Measurements from ENCODE around the gene KRTAP3-2. TPM values are rescaled to one million over a fixed set of nuclear protein-coding genes. Genes with fewer than 3 reads are reported as not detected.
"Not testable (repeated sequence)": the region's sequence is repeated elsewhere in the genome, so short reads cannot be mapped to it uniquely, and the experiment has no call there.

KRTAP3-2 gene
- total RNA-seq: not detected
- long read RNA-seq: 0 reads

DNA sequence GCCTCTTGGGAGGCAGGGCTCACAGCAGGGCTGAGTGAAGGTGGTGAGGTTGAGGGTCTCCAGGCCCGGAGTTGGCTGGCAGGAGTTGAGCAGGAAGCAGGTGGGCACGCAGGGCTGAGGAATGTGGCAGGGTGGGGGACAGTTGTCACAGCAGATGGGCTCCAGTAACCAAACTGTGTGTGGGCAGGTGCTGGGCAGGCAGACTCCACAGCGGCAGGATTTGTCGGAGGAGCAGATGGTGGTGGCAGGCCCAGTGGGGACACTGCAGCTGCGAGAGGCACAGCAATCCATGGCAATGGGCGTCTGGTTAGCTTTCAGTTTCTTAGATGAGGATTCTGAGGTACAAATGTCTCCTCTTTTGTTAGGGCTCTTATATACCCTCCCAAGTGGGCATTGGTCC is at the start of gene KRTAP3-2:
TSS of gene KRTAP3-2 (minus strand) at position 344 of the 400 bp plus-strand sequence. CDS start at position 291, 53 bp downstream.
- intact Hi-C loops (cut with DNase I): not testable (repeated sequence)

DNA sequence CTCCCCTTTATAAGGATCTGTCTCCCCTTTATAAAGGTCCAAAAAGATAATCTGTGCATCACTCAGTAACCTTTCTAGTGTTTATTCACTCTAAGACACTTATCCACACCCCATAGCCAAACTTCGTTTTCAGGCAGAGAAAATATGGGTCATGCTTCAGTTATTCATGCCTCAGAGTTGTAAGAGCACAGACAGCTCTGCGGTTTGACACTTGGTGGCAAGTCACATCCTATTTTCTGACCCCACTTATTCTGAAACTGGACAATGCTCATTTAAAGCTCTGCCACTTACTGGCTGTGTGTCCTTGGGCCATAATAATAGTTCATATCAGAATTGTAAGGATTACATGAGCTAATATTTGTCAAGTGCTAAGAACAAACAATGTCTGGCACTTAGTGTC is 49.4 kb upstream of the KRTAP3-2 start:
- intact Hi-C loops (cut with DNase I): no loop called here
- no peak for DNase-seq (ENCODE audit: low spot score)

More for the DNA sequence above, at the start of gene KRTAP3-2:
- DNase-seq (ENCODE audit: low spot score): not testable (repeated sequence)

DNA sequence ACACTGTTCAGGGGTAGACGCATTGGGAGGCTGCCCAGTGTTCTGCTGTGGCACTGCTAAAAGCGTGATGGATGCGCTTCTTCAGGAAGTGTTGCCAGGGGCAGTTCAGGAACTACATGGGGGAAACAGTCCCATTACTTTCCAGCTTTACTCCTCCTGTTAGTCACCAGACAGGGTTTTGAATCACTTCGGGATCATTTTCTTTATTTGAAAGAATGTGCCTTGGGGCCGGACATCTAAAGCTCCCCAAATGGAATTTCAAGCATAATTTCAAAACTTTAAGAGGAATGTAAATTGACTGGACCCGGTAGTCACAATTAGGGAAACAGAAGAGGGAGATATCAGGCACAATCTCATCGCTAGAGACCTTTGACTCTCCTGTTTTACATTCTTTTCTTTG is 48.7 kb upstream of the KRTAP3-2 start:
- DNase-seq (ENCODE audit: low spot score): no peak
- intact Hi-C loops (cut with DNase I): no loop called here

DNA sequence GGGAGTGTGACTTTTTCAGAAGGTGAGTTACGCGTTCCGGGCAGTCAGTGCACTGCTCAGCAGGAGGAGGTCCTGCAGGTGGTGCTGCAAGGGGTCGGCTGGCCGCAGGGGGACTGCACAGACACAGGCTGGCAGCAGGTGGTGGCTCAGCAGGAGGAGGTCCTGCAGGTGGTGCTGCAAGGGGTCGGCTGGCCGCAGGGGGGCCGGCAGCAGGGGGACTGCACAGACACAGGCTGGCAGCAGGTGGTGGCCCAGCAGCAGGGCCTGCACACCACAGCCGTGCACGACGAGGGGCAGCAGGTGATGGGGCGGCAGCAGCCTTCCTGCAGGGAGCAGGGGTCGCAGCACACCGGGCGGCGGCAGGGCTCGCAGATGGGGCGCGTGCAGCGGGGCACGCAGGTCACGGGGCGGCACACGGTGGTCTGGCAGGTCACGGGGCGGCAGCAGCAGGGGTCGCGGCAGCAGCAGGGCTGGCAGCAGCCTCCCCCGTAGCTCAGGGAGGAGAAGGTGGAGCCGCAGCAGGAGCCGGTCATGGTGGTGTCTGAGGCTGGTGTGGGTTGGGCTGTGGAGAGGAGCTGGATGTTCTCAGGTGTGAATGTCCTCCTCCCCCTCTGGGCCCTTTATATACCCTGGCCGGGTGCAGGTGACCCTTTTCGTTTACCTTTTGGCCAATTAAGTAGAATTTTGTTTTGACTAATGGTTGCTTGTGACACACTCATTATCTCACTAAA is 47.2 kb upstream of the KRTAP3-2 start, which contains the start of gene KRTAP2-1:
TSS of gene KRTAP2-1 (minus strand) at position 582 of the 731 bp plus-strand sequence. CDS start at position 533, 49 bp downstream.
- DNase-seq (ENCODE audit: low spot score); intact Hi-C loops (cut with DNase I): not testable (repeated sequence)

DNA sequence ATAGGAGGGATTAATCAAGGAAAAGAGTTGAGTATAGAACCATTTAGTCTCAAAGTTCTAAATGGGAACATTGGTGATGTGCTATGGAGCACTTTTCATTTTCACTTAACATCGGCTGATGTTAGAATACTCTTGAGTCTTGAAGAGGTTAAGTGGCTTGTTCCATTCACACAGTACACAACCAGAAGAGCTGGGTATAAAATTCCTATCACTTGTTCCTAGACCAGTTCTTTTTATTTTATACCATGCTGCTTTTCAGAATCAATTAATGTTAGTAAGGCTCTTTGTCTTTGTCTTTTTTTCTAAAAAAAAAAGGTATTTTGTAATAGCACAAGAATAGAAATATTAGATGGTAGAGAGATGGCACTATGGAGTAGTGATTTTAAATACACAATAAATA is 43.2 kb upstream of the KRTAP3-2 start:
- DNase-seq (ENCODE audit: low spot score): no peak
- intact Hi-C loops (cut with DNase I): no loop called here

DNA sequence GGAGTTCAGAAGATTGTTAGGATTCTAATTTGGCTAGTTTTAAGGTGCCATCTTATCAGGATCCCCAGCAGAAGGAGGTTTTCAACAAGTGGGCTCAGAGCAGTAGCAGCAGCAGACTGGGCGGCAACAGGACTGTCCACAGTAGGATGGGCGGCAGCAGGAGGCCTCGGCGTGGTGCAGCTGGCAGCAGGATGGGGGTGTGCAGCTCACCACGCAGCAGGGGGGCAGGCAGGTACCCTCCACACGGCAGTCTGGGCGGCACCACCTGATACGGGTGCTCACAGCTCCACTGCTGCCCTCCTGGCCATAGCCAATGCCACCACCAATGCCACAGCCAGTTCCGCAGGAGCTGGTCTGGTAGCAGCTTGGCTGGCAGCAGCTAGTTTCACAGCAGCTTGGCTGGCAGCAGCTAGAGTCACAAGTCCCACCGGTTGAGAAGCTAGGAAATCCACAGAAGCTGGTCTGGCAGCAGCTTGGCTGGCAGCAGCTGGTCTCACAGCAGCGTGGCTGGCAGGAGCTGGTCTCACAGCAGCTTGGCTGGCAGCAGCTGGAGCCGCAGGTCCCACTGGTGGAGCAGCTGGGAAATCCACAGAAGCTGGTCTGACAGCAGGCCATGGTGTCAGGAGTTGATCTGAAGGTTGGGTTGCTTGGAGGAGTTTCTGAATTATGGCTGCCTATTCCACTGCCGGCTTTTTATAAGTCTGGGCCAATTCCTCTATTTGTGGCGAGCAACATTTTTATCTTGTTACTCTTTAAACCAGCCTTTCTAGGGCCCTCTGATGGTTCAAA is 41.3 kb upstream of the KRTAP3-2 start, which contains the start of gene KRTAP1-1:
TSS of gene KRTAP1-1 (minus strand) at position 668 of the 789 bp plus-strand sequence. CDS start at position 615, 53 bp downstream.
- intact Hi-C loops (cut with DNase I); DNase-seq (ENCODE audit: low spot score): not testable (repeated sequence)

DNA sequence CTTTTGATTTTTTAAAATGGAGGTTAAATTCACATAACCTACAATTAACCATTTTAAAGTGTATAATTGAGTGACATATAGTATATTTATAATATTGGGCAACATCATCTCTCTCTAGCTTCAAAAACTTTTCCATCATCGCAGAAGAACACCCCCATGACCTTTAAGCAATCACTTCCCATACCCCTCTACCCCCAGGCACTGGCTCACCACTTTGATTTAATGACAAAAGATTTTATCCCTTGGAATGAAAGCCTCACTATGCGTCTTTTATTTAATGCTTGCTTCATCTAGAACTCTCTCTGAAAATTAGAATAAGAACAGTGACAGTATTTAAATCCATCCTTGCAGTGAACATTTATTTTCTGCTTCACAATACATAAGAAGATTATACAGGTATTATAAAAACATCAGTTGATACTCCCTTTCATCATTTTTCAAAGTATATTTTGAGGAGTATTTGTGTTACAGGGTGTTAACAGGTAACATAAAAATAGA is 38.2 kb upstream of the KRTAP3-2 start:
- DNase-seq (ENCODE audit: low spot score): no peak
- intact Hi-C loops (cut with DNase I): no loop called here

DNA sequence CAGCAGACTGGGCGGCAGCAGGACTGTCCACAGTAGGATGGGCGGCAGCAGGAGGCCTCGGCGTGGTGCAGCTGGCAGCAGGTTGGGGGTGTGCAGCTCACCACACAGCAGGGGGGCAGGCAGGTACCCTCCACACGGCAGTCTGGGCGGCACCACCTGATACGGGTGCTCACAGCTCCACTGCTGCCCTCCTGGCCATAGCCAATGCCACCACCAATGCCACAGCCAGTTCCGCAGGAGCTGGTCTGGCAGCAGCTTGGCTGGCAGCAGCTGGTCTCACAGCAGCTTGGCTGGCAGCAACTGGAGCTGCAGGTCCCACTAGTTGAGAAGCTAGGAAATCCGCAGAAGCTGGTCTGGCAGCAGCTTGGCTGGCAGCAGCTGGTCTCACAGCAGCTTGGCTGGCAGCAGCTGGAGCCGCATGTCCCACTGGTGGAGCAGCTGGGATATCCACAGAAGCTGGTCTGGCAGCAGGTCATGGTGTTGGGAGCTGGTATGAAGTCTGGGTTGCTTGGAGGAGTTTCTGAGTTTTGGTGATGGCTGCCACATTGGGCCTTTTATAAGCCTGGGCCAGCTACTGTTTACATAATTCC is 34.7 kb upstream of the KRTAP3-2 start, which contains the start of gene KRTAP1-3:
TSS of gene KRTAP1-3 (minus strand) at position 529 of the 590 bp plus-strand sequence. CDS start at position 476, 53 bp downstream.
- intact Hi-C loops (cut with DNase I); DNase-seq (ENCODE audit: low spot score): not testable (repeated sequence)

DNA sequence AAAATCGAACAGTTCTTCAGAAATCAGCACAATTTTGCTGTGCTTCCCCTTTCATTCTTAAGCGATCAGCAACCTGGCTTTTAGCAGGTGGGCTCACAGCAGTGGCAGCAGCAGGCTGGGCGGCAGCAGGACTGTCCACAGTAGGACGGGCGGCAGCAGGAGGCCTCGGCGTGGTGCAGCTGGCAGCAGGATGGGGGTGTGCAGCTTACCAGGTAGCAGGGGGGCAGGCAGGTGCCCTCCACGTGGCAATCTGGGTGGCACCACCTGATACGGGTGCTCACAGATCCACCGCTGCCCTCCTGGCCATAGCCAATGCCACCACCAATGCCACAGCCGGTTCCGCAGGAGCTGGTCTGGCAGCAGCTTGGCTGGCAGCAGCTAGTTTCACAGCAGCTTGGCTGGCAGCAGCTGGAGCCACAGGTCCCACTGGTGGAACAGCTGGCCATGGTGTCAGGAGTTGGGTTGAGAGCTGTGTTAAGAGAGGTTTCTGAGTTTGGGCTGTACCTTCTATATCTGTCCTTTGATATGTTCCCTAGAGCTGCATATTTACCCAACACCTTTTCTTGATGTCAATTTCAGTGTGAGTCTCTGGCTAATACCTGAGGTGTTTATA is 30.0 kb upstream of the KRTAP3-2 start, which contains the start of gene KRTAP1-4:
TSS of gene KRTAP1-4 (minus strand) at position 563 of the 613 bp plus-strand sequence. CDS start at position 446, 117 bp downstream.
- intact Hi-C loops (cut with DNase I): no loop called here
- no peak for DNase-seq (ENCODE audit: low spot score)

DNA sequence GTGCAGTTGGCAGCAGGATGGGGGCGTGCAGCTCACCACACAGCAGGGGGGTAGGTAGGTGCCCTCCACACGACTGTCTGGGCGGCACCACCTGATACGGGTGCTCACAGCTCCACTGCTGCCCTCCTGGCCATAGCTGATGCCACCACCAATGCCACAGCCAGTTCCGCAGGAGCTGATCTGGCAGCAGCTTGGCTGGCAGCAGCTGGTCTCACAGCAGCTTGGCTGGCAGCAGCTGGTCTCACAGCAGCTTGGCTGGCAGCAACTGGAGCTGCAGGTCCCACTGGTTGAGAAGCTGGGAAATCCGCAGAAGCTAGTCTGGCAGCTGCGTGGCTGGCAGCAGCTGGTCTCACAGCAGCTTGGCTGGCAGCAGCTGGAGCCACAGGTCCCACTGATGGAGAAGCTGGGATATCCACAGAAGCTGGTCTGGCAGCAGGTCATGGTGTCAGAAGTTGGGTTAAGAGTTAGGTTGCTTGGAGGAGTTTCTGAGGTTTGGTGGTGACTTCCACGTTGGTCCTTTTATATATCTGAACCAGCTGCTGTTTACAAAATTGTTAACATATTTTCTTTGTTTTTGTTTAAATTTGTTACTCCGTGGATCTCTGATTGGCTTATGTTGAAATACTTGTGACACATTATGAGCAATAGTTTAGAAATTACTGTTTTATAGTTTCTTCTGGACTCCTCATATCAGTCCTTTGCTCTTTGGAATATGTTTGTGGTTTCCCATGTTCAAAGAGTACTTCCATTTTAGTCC is 27.2 kb upstream of the KRTAP3-2 start, which contains the start of gene KRTAP1-5:
TSS of gene KRTAP1-5 (minus strand) at position 494 of the 757 bp plus-strand sequence. CDS start at position 441, 53 bp downstream.
- intact Hi-C loops (cut with DNase I): no loop called here
- no peak for DNase-seq (ENCODE audit: low spot score)

DNA sequence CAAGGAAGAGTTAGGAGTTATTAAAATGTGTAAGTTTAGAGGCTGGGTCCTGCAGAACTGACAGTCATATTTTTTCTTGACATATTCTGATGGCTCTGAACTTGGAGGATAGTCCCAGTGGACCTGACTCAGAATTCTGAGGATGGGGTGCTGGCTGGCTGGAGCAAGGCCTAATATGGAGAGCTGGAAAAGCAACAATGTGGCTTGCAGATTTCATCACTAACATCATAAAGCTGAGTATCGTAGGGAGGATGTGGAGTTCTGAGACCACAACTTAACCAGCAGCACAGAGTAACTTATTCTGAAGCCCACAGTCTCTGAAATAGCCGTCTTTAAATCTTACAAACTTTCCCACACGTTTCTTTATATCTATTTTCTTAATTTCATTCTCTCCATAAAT is 25.0 kb upstream of the KRTAP3-2 start:
- intact Hi-C loops (cut with DNase I): no loop called here
- no peak for DNase-seq (ENCODE audit: low spot score)

DNA sequence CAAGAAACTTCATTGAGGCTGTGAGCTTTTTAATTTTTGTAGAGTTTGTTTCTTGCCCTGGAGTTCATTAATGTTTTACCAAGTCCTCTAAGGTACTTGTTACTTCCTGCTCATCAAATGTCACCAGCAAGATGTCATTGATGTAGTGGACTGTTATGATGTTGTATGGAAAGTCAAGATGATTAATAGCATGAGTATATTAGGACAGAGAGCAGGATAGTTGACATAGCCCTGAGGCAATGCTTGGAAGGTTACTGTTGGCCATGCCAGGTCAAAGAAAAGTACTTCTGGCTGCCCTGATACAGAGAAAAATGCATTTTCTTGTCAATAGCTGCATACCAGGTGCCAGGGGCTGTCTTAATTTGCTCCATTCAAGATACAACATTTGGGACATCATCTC is 20.6 kb upstream of the KRTAP3-2 start:
- intact Hi-C loops (cut with DNase I): no loop called here
- no peak for DNase-seq (ENCODE audit: low spot score)

DNA sequence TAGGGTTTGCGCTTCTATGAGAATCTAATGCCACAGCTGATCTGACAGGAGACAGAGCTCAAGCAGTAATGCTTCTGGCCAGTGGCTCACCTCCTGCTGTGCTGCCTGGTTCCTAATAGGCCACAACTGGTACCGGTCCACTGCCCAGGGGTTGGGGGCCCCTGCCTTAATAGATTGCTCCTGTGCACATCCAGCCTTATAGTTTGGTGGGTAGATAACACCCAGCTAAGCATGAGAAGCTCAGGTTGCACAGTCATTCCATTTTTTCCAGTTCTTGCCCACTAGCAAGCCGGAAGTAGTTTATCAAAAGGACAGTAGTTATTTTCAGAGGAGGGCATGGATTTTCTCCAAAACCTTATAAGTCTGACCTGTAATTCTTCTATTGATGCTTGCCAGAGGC is 19.7 kb upstream of the KRTAP3-2 start:
- DNase-seq (ENCODE audit: low spot score): no peak
- intact Hi-C loops (cut with DNase I): no loop called here

DNA sequence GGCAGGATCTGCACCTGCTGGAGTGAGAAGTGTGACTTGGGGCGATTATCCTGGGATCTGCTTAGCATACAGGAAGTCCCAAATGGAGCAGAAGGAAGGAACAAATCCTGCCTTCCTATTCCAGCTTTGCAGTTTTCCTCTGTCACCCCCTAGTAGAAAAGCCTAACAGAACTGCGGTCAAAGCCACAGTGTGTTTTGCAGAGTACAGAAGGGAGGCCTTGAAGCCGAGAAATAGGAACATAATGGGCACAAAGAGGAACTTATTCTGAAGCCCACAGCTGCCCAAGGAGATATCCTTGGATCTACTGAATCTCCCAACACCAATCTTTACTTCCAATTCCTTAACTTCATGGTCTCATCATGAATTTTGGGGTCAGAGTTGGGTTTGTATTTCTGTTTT is 18.8 kb upstream of the KRTAP3-2 start:
- intact Hi-C loops (cut with DNase I): no loop called here
- no peak for DNase-seq (ENCODE audit: low spot score)

DNA sequence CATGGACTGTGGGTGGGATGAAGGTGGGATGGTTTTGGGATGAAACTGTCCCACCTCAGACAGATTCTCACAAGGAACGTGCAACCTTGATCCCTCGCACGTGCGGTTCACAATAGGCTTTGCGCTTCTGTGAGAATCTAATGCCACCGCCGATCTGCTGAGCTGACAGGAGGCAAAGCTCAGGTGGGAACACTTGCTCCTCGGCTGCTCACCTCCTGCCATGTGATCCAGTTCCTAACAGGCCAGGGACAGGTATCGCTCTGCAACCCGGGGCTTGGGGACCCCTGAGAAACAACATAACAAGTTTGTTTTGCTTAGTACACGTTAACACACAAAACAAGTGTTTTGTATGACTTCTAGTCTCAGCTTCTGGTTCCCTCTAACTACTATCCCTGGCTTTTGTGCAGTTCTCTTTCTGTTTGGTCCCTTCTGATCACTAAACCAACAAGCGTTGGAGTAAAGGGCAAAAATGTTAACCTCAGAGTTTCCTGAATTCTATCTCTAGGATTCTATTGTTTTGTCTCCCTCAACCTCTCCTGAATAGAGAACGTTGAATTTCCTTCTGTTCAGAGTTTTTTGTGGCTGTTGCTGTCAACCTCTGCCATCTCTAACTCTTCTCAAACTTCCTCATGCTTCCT is 17.0 kb upstream of the KRTAP3-2 start:
- no peak for DNase-seq (ENCODE audit: low spot score)
- intact Hi-C loops (cut with DNase I): no loop called here

DNA sequence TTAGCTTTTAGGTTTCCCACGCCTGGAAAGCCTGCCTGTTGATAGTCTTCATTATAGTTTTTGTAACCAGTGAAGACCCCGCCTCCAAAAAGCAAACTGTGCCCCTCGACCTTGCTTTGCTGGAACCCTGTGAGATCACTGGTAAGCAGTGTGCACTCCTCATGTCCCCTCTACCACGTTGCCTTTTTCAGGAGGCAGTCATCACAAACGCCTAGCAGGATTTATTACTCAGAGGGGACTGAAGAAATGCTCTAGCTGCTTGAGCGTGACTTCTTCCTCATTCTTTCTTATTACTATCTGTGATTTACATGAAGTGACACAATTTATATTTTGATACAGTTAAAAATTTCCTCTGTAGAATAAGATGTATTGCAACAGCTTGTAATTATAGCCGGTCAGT is 15.7 kb upstream of the KRTAP3-2 start:
- intact Hi-C loops (cut with DNase I): no loop called here
- no peak for DNase-seq (ENCODE audit: low spot score)

DNA sequence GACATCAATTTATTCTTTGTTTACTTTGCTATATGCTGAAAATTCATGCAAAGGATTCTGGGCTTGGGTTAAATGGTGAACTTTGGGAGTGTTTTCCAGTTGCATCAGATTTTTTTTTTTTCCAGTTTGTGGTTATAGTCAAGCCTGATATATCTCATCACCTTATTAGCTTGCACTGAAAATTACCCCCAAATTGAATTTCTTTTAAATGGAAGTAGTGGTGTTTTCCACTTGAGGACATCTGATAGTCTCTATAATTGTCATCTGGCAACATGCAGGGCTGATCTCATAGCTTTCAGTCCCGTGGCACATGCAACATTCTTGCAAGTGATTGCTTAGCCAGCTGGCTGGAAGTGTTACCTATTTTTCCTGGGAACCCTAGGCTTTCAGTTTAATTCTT is 13.9 kb upstream of the KRTAP3-2 start:
- intact Hi-C loops (cut with DNase I): no loop called here
- no peak for DNase-seq (ENCODE audit: low spot score)

DNA sequence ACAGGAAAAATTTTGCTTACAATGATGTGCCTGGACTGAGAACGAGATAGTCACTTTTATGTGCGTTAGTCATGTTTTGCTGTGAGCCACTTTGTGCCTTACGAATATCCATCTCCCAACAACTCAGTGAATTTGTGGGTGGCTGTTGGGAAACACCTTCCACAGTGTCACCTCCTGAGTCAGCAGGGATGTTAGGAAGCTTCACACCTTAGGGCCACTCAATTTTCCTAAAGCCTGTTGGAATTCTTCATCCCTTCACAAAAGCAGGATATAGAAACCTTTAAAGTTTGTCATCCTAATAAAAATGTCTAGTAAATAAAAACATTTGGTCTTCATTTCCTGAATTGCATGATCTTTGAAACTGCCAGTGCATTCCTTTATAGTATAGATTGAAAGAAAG is 13.5 kb upstream of the KRTAP3-2 start:
- DNase-seq (ENCODE audit: low spot score): no peak
- intact Hi-C loops (cut with DNase I): no loop called here

Data from cardiac septum (tissue), 1 donor.